ENCODE data around the gene CAPZB. TPM values are rescaled to one million over a fixed set of nuclear protein-coding genes. Genes with fewer than 3 reads are reported as not detected.
A peak's percentile ranks its signal among the peaks of the same experiment; 100 is the strongest.

Gene CAPZB
- total and polyA plus RNA-seq, 2 experiments from 2014 or later, result 86.2 to 278 TPM

DNA sequence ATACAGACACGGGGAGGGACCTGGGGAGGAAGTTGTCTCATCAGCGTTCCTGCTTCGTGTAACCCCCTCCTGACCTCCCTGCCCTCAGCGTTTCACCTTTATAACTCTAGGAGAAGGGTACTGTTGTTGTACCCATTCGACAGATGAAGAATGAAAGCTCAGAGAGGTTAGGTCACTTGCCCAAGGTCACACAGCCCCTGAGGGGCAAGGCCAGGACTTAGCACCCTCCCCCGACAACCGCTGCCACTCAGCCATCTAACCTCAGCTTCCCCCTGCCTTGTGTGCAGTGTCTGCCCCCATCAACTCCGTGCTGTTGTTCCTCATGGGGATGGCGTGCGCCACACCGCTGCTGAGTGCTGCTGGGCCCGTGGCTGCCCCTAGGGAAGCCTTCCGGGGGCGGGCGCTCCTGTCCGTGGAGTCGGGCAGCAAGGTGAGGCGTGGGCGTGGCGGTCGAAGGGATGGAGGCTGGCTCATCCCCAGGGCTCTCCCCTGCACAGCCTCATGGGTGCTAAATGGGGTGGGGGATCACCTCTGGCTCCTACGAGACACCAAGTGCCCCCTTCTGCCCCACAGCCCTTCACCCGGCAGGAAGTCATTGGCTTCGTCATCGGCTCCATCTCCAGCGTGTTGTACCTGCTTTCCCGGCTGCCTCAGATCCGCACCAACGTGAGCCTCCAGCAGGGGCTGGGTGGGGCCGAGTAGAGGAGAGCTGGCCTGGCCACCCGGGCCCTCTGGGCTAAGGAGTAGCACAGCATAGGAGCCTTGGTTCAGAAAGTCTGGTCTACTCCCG lies 159.2 kb downstream of the CAPZB start:
- TF ChIP-seq, protein P1, sequence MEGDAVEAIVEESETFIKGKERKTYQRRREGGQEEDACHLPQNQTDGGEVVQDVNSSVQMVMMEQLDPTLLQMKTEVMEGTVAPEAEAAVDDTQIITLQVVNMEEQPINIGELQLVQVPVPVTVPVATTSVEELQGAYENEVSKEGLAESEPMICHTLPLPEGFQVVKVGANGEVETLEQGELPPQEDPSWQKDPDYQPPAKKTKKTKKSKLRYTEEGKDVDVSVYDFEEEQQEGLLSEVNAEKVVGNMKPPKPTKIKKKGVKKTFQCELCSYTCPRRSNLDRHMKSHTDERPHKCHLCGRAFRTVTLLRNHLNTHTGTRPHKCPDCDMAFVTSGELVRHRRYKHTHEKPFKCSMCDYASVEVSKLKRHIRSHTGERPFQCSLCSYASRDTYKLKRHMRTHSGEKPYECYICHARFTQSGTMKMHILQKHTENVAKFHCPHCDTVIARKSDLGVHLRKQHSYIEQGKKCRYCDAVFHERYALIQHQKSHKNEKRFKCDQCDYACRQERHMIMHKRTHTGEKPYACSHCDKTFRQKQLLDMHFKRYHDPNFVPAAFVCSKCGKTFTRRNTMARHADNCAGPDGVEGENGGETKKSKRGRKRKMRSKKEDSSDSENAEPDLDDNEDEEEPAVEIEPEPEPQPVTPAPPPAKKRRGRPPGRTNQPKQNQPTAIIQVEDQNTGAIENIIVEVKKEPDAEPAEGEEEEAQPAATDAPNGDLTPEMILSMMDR (IDR thresholded peaks at IDR 0.05; ENCODE audit: low read depth, low read length), result no peak
- H3K36me3 ChIP-seq, result peaks cover 5% of the 10 kb centered on the region
- DNase-seq (ENCODE audit: low read depth in 1 of 2, low spot score in 1 of 2), result no peak
- no peaks in the 10 kb centered on the region for H3K9me3 ChIP-seq (ENCODE audit: low read depth)
- no peak overlapping the region for H3K27ac ChIP-seq
- H3K4me3 ChIP-seq, result no peak overlapping the region
- no peaks in the 10 kb centered on the region for H3K27me3 ChIP-seq
- no peaks in the 10 kb centered on the region for H3K4me1 ChIP-seq (ENCODE audit: low read depth)

DNA sequence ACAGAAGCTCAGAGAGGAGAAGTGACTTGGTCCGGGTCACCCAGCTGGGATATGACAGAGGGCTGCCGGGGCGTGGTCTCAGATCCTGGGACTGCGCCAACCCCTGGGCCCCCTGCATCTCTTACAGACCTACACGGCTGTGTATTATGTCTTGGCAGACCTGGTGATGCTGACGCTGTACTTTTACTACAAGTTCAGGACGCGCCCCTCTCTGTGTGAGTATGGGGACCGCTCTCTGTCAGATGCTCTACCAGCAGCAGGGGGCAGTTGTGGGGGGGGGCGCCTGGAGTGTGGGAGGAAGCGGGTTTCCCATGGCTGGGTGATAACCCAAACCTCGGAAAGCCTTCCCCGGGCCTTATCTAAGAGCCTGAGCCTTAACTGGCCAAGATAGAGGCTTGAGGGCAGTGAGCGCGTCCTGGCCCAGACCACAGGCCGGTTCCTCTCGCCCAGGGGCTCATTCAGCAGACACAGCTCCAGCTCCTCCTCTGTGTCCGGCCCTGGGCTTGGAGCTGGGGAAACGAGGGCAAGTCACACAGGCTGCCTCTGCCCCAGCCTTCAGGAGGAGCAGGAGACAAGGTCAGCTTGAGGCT lies 159.9 kb downstream of the CAPZB start:
- Histone ChIP-seq H3K27ac (no peak overlapping the region), H3K4me3 (no peak overlapping the region), H3K9me3 (ENCODE audit: low read depth) (no peaks in the 10 kb centered on the region), H3K27me3 (no peaks in the 10 kb centered on the region), H3K36me3 (peaks cover 5% of the 10 kb centered on the region), H3K4me1 (ENCODE audit: low read depth) (no peaks in the 10 kb centered on the region)
- peak in 1 of 2 donors; percentile 22 for DNase-seq (ENCODE audit: low read depth in 1 of 2, low spot score in 1 of 2)
- TF ChIP-seq, protein P1 (IDR thresholded peaks at IDR 0.05; ENCODE audit: low read depth, low read length), result no peak

DNA sequence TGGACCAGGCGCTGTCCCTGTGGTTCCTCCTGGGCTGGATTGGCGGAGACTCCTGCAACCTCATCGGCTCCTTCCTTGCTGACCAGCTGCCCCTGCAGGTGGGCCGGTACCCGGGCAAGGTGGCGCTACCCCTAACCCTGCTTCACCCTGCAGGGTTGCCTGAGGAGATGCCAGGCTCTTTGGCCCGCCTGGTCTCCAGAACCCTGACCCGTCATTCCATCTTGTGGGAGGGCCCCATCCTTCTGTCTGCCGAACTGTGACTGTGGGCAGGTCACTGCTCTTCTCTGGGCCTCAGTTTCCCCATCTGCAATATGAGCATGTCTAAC lies 160.7 kb downstream of the CAPZB start:
- TF ChIP-seq, protein P1 (IDR thresholded peaks at IDR 0.05; ENCODE audit: low read depth, low read length), result no peak
- no peak for DNase-seq (ENCODE audit: low read depth in 1 of 2, low spot score in 1 of 2)
- no peaks in the 10 kb centered on the region for H3K27me3 ChIP-seq
- H3K4me1 ChIP-seq (ENCODE audit: low read depth), result no peaks in the 10 kb centered on the region
- no peak overlapping the region for H3K4me3 ChIP-seq
- H3K27ac ChIP-seq, result no peak overlapping the region
- H3K9me3 ChIP-seq (ENCODE audit: low read depth), result no peaks in the 10 kb centered on the region
- H3K36me3 ChIP-seq, result peaks cover 5% of the 10 kb centered on the region

DNA sequence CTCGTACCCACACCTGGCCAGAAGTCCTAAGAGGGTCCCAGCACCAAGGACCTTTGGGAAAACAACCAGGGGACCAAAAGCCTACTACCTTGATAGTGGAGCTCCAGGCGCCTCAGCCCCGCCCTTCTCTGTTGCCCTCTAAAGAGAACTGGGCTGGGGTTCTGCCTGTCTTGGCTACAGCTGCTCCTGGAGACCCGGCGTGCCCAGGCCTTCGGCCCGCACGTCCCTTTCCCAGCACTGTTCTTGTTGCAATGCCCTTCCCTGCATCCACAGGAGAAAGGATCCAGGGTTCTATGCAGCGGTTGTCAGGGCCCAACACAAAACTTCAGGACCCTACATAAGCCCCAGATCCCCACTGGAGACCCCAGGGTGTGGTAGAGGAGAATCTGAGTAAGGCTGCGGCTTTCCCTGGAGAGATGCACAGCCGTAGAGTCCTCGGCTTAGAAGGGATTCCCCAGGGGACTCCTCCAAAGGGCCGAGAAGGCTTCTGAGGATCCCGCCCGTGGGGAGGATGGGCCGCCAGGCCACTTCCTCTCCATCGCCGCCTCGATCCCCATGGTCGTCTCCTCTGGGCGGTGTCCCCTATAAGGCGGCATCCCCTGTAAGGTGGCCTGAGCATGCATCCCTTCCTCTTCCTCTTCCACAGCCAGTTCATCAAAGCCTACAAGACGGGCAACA lies 161.2 kb downstream of the CAPZB start:
- Histone ChIP-seq H3K4me1 (ENCODE audit: low read depth) (no peaks in the 10 kb centered on the region), H3K9me3 (ENCODE audit: low read depth) (no peaks in the 10 kb centered on the region), H3K36me3 (peaks cover 5% of the 10 kb centered on the region), H3K4me3 (no peak overlapping the region), H3K27me3 (no peaks in the 10 kb centered on the region), H3K27ac (no peak overlapping the region)
- DNase-seq (ENCODE audit: low read depth in 1 of 2, low spot score in 1 of 2), result no peak
- TF ChIP-seq, protein P1 (IDR thresholded peaks at IDR 0.05; ENCODE audit: low read depth, low read length), result no peak

DNA sequence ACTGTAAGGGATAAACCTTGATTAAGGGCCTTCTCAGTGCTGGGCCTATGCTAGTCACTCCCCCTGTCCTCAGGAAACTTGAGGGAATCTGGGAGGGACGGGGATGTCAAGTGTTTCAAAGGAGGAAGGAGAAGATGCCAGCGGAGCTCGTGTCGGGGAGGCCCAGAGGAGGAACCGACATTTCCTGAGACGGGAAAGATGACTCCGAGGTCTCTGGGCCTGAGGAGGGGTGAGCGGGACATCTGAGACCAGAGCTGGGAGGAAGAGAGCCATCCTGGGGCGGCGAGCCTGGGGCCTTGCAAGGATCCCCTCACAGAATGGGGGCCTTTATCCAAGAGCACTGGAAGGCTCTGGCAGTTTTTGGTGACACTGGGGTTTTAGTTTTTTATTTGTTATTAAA lies 162.9 kb downstream of the CAPZB start:
- no peak for DNase-seq (ENCODE audit: low read depth in 1 of 2, low spot score in 1 of 2)
- no peak overlapping the region for H3K27ac ChIP-seq
- no peak overlapping the region for H3K4me3 ChIP-seq
- no peaks in the 10 kb centered on the region for H3K9me3 ChIP-seq (ENCODE audit: low read depth)
- H3K4me1 ChIP-seq (ENCODE audit: low read depth), result no peaks in the 10 kb centered on the region
- peaks cover 3% of the 10 kb centered on the region for H3K36me3 ChIP-seq
- no peaks in the 10 kb centered on the region for H3K27me3 ChIP-seq
- TF ChIP-seq, protein P1 (IDR thresholded peaks at IDR 0.05; ENCODE audit: low read depth, low read length), result no peak
